Skeletal muscle tissue (tissue), 4 donors: ENCODE measurements around the gene IL16. TPM values are rescaled to one million over a fixed set of nuclear protein-coding genes. Genes with fewer than 3 reads are reported as not detected.

Experiments
- H3K27ac ChIP-seq: one replicate; pipeline ENCODE4 v1.7.0; 2013; ENCODE audit warnings: mild to moderate bottlenecking, low read depth, low read length, inconsistent platforms
- H3K27me3 ChIP-seq, 3 donors: one replicate each; pipeline ENCODE4 v1.7.0; 2013; ENCODE audit warnings: low read length in 3 of 3; ENCODE audit not compliant: control insufficient read depth in 3 of 3, insufficient read depth in 3 of 3
- H3K36me3 ChIP-seq, 3 donors: one replicate each; pipeline ENCODE4 v1.7.0; 2013; ENCODE audit warnings: low read length in 3 of 3; ENCODE audit not compliant: control insufficient read depth in 3 of 3, insufficient read depth in 3 of 3
- H3K4me1 ChIP-seq, 3 donors: one replicate each; pipeline ENCODE4 v1.7.0; 2013; ENCODE audit warnings: low read length in 3 of 3, mild to moderate bottlenecking in 3 of 3; ENCODE audit not compliant: control insufficient read depth in 3 of 3, insufficient read depth in 3 of 3
- H3K4me3 ChIP-seq, 3 donors: one replicate each; pipeline ENCODE4 v1.7.0; 2013; ENCODE audit warnings: low read length in 3 of 3
- H3K9ac ChIP-seq, 3 donors: one replicate each; pipeline ENCODE4 v1.7.0; 2013; ENCODE audit warnings: low read length in 3 of 3, mild to moderate bottlenecking in 3 of 3, moderate library complexity in 2 of 3, low read depth in 1 of 3
- H3K9me3 ChIP-seq, 3 donors: one replicate each; pipeline ENCODE4 v1.7.0; 2013; ENCODE audit warnings: low read length in 3 of 3; ENCODE audit not compliant: control insufficient read depth in 3 of 3
- total RNA-seq: library from RNA; depleted of rRNA; stranded (reverse); fragments of >200 nt; gene quantifications from one replicate; pipeline ENCODE4 v1.2.3, GENCODE V29; 2014
- donor health status: Osteomylitis.

Gene IL16
- total RNA-seq, 1 donor from 2014 or later: 4.7 TPM

- Histone ChIP-seq H3K27ac (no peak overlapping the region), H3K4me3 (no peak overlapping the region), H3K9ac (no peak overlapping the region), H3K9me3 (no peaks in the 10 kb centered on the region), H3K36me3 (no peaks in the 10 kb centered on the region), H3K27me3 (peaks cover 0 to 6% (median 0%) of the 10 kb centered on the region in 3 donors), H3K4me1 (peaks cover 12 to 22% (median 13%) of the 10 kb centered on the region in 3 donors)
Measured at GRCh38 chr15:81160312-81161159, 36.1 kb upstream of the IL16 start.

DNA sequence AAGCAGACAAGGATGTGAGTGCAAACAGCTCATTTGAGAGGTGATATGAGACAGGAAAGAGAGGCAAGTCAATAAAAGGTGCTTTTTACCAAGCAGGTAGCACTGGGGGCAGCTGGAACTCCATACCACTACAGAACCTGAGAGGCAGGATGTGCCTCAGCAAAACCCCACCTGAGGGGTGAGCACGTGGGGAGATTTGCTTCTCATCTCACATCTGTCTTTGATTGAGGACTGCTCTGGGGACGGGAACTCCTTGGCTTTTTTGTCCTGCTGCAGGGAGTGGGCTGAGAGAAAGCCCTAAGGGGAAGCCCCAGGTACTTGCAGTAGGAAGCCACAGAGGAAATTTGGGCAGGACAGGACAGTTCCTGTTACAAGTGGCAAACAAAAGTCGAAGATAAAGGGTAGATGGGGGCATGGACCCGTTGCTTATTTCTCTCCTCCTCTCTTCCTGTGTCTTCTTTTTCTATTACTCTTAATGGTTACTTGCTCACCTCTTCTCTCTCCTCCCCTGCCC lies 35.5 kb upstream of the IL16 start:
- Histone ChIP-seq H3K9me3 (no peaks in the 10 kb centered on the region), H3K36me3 (no peaks in the 10 kb centered on the region), H3K27ac (no peak overlapping the region), H3K9ac (no peak overlapping the region), H3K4me3 (no peak overlapping the region), H3K27me3 (peaks cover 0 to 6% (median 0%) of the 10 kb centered on the region in 3 donors), H3K4me1 (peaks cover 12 to 22% (median 13%) of the 10 kb centered on the region in 3 donors)

- Histone ChIP-seq H3K9me3 (no peaks in the 10 kb centered on the region), H3K9ac (no peak overlapping the region), H3K36me3 (no peaks in the 10 kb centered on the region), H3K27ac (no peak overlapping the region), H3K4me3 (no peak overlapping the region), H3K4me1 (peaks cover 12 to 22% (median 13%) of the 10 kb centered on the region in 3 donors), H3K27me3 (peaks cover 0 to 6% (median 0%) of the 10 kb centered on the region in 3 donors)
Measured at GRCh38 chr15:81161851-81162250, 34.8 kb upstream of the IL16 start.

GRCh38 chr15:81163961-81164800 lies 32.5 kb upstream of the IL16 start:
- no peaks in the 10 kb centered on the region for H3K9me3 ChIP-seq
- H3K9ac ChIP-seq: no peak overlapping the region
- H3K4me3 ChIP-seq: no peak overlapping the region
- peaks cover 16 to 19% (median 16%) of the 10 kb centered on the region in 3 donors for H3K4me1 ChIP-seq
- peaks cover 0 to 6% (median 0%) of the 10 kb centered on the region in 3 donors for H3K27me3 ChIP-seq
- no peaks in the 10 kb centered on the region for H3K36me3 ChIP-seq
- no peak overlapping the region for H3K27ac ChIP-seq

- Histone ChIP-seq H3K4me3 (no peak overlapping the region), H3K4me1 (peaks cover 12 to 15% (median 14%) of the 10 kb centered on the region in 3 donors), H3K9ac (no peak overlapping the region), H3K27ac (no peak overlapping the region), H3K9me3 (no peaks in the 10 kb centered on the region), H3K36me3 (no peaks in the 10 kb centered on the region), H3K27me3 (peaks cover 0 to 3% (median 0%) of the 10 kb centered on the region in 3 donors)
Measured at GRCh38 chr15:81165535-81165934, 31.1 kb upstream of the IL16 start.

DNA sequence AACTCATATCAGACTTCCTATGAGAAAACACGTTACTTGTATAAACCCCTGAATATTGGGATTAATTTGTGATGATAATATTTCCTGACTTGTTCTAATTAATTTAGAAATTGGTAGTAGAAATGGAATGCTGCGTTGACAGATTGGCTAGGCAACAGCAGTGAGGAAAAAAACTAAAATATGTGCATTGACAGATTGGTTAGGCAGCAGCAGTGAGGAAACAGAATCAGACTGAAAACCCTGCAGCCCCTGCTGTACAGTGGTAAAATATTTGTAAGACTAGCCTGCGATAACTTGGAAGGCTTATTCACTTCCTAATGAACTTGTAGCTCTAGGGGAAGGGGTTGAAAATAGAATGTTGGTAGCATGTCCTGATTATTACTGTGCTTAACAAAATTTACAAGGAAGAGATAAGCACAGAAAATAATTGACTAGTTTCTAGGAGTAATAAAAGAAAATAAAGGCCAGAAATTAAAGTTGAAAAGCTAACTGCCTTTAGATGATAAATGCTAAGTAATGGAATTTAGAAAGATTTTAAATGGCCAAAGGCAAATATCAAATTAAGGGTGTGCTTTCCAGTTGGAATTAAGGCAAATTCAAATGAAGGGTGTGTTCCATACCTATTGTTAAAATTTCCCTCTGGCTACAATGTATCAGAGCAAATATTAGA lies 29.9 kb upstream of the IL16 start:
- Histone ChIP-seq H3K27me3 (no peaks in the 10 kb centered on the region), H3K4me1 (peaks cover 4 to 7% (median 6%) of the 10 kb centered on the region in 3 donors), H3K4me3 (no peak overlapping the region), H3K9ac (no peak overlapping the region), H3K36me3 (no peaks in the 10 kb centered on the region), H3K27ac (no peak overlapping the region), H3K9me3 (no peaks in the 10 kb centered on the region)

GRCh38 chr15:81168131-81168526 lies 28.6 kb upstream of the IL16 start:
- Histone ChIP-seq H3K9ac (no peak overlapping the region), H3K4me1 (peaks cover 3 to 7% (median 7%) of the 10 kb centered on the region in 3 donors), H3K27ac (no peak overlapping the region)

DNA sequence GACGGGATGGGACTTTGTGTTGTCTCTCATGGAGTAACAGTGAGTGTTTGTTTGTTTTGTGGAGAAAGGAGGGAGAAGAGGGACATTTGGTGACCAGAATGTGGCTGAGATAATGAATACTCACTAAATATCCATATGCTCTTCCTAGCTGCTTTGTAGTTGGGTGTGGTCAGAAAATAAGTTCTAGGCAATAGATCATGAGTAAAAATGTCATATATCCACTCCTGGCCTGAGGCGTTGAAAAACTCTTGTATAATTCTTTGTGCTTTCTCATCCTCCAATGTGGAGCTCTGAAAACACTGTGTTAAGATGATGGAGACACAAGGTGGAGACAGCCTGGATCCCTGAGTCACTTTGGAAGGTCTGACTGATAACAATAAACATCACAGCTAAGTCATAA lies 28.0 kb upstream of the IL16 start:
- Histone ChIP-seq H3K4me1 (peaks cover 3 to 7% (median 7%) of the 10 kb centered on the region in 3 donors), H3K27ac (no peak overlapping the region), H3K36me3 (no peaks in the 10 kb centered on the region), H3K9ac (no peak overlapping the region), H3K27me3 (no peaks in the 10 kb centered on the region), H3K4me3 (no peak overlapping the region), H3K9me3 (no peaks in the 10 kb centered on the region)

More at GRCh38 chr15:81168131-81168526, 28.6 kb upstream of the IL16 start:
- Histone ChIP-seq H3K4me3 (no peak overlapping the region), H3K36me3 (no peaks in the 10 kb centered on the region), H3K9me3 (no peaks in the 10 kb centered on the region), H3K27me3 (no peaks in the 10 kb centered on the region)

DNA sequence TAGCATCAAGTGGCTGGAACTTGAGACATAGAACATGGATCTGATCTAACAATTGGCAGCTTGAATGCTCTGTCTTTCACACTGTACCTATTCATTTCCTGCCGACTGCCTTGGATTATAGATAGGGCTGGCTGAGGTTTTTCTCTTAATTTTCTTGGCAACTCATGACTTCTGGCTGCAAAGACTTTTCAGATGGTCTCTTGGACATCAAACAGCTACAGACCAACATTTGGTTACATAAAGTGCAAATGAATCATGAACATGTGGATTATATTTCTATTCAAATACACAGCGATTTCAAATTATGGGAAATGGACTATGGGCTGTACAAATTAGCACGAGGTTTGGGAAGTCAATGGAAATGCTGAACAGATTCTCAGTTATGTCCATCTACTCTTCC lies 26.2 kb upstream of the IL16 start:
- H3K9me3 ChIP-seq: peaks cover 0 to 2% (median 0%) of the 10 kb centered on the region in 3 donors
- no peaks in the 10 kb centered on the region for H3K27me3 ChIP-seq
- peaks cover 3 to 17% (median 7%) of the 10 kb centered on the region in 3 donors for H3K4me1 ChIP-seq
- no peak overlapping the region for H3K9ac ChIP-seq
- H3K4me3 ChIP-seq: no peak overlapping the region
- H3K36me3 ChIP-seq: no peaks in the 10 kb centered on the region
- no peak overlapping the region for H3K27ac ChIP-seq
